Measurements from ENCODE around the gene RASGRF1.

Gene RASGRF1

DNA sequence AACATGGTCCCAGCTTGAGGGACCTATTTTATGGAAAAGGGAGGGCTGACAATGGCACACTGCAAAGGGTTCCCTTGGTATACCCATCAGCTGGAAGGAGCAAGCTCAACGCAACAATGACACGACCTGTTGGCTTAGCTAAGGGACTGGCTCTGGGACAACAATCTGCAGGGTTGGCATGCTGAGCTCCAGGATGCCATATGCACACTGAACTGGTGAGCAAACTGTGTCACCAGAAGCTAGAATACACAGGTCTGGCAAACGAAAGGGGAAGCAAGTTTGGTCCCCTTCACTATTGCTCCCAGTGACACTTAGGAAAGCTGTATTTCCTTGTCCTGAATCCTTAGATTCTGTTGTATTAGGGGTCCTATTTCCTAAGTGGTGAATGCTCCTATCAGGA lies 38.0 kb upstream of the RASGRF1 start:
- TF ChIP-seq, protein P1, sequence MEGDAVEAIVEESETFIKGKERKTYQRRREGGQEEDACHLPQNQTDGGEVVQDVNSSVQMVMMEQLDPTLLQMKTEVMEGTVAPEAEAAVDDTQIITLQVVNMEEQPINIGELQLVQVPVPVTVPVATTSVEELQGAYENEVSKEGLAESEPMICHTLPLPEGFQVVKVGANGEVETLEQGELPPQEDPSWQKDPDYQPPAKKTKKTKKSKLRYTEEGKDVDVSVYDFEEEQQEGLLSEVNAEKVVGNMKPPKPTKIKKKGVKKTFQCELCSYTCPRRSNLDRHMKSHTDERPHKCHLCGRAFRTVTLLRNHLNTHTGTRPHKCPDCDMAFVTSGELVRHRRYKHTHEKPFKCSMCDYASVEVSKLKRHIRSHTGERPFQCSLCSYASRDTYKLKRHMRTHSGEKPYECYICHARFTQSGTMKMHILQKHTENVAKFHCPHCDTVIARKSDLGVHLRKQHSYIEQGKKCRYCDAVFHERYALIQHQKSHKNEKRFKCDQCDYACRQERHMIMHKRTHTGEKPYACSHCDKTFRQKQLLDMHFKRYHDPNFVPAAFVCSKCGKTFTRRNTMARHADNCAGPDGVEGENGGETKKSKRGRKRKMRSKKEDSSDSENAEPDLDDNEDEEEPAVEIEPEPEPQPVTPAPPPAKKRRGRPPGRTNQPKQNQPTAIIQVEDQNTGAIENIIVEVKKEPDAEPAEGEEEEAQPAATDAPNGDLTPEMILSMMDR (IDR thresholded peaks at IDR 0.05; ENCODE audit: low read depth, low read length): no peak
- H3K4me3 ChIP-seq (ENCODE audit: low read depth, low read length): no peak overlapping the region

DNA sequence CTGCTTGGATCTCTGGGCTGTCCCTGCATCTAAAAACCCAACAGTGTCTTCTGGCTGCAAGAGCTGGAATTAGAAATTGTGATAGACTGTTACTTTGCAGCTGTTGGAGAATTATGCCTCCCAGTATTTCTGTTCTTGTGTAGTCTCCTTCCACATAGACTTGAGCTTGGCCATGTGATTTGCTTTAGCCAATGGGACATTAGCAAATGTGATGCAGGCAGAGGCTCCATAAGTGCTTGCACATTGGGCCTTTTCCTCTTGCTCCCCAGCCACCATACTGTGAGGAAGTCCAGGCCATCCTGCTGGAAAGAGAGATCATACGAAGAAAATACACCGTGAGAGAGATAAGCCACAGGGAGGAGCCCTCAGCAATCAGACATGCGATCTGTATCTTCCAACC lies 33.8 kb upstream of the RASGRF1 start:
- TF ChIP-seq, protein P1 (IDR thresholded peaks at IDR 0.05; ENCODE audit: low read depth, low read length): no peak
- H3K4me3 ChIP-seq (ENCODE audit: low read depth, low read length): no peak overlapping the region

DNA sequence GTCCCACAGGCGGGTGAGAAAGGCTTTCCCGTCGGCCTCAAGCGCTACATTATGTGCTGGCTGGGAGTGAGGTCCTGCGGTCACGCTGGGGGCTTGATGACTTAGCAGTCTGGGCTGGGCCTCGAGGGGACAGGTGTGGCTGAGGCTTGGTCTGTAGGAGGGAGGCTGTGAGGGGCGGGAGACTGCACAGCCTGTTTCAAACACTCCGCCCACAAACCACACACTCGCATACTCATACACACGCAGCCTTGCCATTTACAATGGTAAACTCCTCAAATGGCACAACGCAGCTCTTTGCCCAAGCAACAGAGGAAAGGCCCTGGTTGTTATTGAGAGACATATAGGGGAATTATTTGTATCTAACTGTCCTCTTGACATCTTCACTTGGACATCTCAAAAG lies 32.4 kb upstream of the RASGRF1 start:
- TF ChIP-seq, protein P1 (IDR thresholded peaks at IDR 0.05; ENCODE audit: low read depth, low read length): no peak
- H3K4me3 ChIP-seq (ENCODE audit: low read depth, low read length): no peak overlapping the region

DNA sequence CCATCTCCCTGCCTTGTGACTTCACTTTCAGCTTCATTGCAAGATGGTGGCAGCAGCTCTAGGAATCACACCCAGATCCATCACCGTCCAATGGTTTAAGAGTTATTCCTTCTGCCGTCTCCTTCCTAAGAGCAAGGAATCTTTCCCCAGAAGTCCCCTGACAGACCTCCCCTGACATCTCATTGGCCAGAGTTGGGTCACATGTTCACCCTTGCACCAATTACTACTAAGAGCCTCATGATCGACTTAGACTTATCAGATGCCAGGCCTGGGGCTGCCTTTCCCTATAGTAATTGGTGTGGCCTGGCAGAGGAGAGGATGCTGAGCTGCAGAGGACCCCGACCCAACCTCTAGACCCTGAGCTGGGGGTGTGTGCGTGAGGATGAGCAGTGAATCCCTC lies 31.8 kb upstream of the RASGRF1 start:
- TF ChIP-seq, protein P1 (IDR thresholded peaks at IDR 0.05; ENCODE audit: low read depth, low read length): no peak

DNA sequence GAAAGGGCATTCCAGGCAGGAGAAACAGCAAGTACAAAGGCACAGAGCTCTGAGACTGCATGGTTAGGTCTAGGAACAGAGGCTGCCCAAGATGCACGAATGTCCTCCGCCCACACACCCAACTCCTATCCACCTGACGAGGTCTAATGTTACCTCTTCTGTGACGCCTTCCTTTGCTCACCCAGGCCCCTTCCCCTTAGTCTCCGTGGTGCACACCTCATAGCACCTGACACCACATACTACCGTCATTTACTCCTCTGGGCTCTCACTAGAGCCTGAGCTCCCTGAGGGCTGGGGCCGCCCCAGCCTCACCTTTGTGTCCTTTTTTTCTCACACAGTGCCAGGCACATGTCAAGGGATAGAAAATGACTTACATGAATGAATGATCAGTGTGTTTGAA lies 31.0 kb upstream of the RASGRF1 start:
- TF ChIP-seq, protein P1 (IDR thresholded peaks at IDR 0.05; ENCODE audit: low read depth, low read length): no peak
- H3K4me3 ChIP-seq (ENCODE audit: low read depth, low read length): no peak overlapping the region

More for the DNA sequence above, 31.8 kb upstream of the RASGRF1 start:
- H3K4me3 ChIP-seq (ENCODE audit: low read depth, low read length): no peak overlapping the region

DNA sequence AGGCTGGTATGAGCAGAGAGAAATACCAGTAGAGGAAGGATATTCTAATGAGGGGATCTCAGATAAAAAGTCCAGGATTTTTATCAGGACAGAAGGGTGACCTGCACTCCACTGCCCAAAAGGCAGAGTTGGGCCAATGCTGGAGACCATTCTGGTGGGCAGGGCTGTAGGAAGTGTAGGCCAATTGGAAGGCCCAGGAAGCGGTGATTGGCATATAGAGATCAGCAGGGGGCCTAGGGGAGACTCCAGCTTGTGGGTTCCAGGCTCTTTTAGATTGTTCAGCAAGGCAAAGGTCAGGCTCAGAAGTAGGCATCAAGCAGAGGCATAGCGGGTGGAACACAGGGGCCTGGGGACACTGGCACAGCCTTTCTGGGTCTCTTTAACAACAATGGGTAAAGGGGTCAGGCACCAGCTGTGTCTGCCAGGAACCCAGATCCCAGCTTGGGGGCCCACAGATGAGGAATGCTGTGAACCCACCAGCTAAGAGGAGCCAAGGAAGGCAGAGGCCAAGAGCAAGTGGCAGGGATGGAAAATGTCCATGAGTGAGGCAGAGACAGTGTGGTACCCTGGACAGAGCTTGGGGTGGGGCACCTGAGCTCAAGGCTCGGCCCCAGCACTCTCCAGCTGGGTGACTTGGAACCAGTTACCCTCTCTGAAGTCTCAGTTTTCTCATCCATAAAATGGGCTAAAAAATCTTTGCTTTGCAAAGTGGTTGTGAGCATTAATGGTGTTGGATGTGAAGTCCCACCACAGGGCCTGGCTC lies 27.0 kb upstream of the RASGRF1 start:
- no peak overlapping the region for H3K4me3 ChIP-seq (ENCODE audit: low read depth, low read length)
- TF ChIP-seq, protein P1 (IDR thresholded peaks at IDR 0.05; ENCODE audit: low read depth, low read length): no peak

DNA sequence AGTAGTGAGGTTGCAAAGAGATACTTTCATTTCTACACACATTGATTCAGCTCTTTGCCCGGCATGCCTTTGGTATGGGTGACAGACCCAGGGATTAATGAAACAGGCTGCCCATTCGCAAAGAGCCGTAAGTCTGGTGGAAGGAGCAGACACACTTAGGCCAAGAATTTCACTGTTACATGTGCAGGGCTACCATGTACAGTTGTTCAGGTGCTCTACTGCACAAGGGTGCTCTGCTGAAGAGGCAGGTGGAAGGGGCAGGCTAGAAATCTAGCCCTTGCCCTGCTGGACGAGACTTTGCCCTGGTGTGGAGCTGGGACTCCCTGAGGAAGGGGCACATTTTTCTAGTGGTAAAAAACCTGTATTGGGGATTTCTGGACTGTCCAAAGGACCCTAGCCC lies 26.2 kb upstream of the RASGRF1 start:
- H3K4me3 ChIP-seq (ENCODE audit: low read depth, low read length): no peak overlapping the region
- TF ChIP-seq, protein P1 (IDR thresholded peaks at IDR 0.05; ENCODE audit: low read depth, low read length): no peak

Measured in WI38 (cell line).